Activated CD8-positive, alpha-beta T cell treated with anti-CD3 and anti-CD28 coated beads, Interleukin-2, amount 10 ng/mL, durations not matched to agents 7 days and 5 days (primary cell): ENCODE data around the gene ASB15. TPM values are rescaled to one million over a fixed set of nuclear protein-coding genes. Genes with fewer than 3 reads are reported as not detected.

Source experiments
- ATAC-seq: fragments of 150-1000 bp; cut with Tn5 transposase; one replicate; pipeline ENCODE4 v1.10.0; 2021; ENCODE audit warnings: moderate library complexity
- CTCF ChIA-PET: fragments of 350-600 bp; sonication (Branson Sonifier 250); formaldehyde crosslinking; loops from one replicate; lab custom pipeline; 2021; ENCODE audit warnings: antibody characterized with exemption; lab: Charles Lee
- POLR2A ChIA-PET: fragments of 350-600 bp; sonication (Branson Sonifier 250); formaldehyde crosslinking; loops from one replicate; lab custom pipeline; 2021; ENCODE audit warnings: antibody characterized with exemption; lab: Charles Lee
- DNase-seq: peaks from one replicate; pipeline ENCODE4 v3.0.0-alpha.2; 2020
- H3K27ac Mint-ChIP-seq: one replicate; pipeline ENCODE4 v1.8.0; 2021; ENCODE audit warnings: mild to moderate bottlenecking, mixed read lengths
- H3K27me3 Mint-ChIP-seq: one replicate; pipeline ENCODE4 v1.8.0; 2021; ENCODE audit warnings: low read depth, mixed read lengths
- H3K36me3 Mint-ChIP-seq: one replicate; pipeline ENCODE4 v1.8.0; 2021; ENCODE audit warnings: low read depth, mixed read lengths
- H3K4me1 Mint-ChIP-seq: one replicate; pipeline ENCODE4 v1.8.0; 2021; ENCODE audit warnings: low read depth, mixed read lengths
- H3K4me3 Mint-ChIP-seq: one replicate; pipeline ENCODE4 v1.8.0; 2021; ENCODE audit warnings: mild to moderate bottlenecking, mixed read lengths
- H3K9me3 Mint-ChIP-seq: one replicate; pipeline ENCODE4 v1.8.0; 2022; ENCODE audit warnings: mixed read lengths; ENCODE audit not compliant: insufficient read depth
- total RNA-seq, 2 experiments: library from RNA; stranded (reverse); gene quantifications; one replicate each; pipeline ENCODE4 v1.2.3, GENCODE V29; 2021

The ASB15 gene
- total RNA-seq, 2 experiments from 2014 or later, result not detected

DNA sequence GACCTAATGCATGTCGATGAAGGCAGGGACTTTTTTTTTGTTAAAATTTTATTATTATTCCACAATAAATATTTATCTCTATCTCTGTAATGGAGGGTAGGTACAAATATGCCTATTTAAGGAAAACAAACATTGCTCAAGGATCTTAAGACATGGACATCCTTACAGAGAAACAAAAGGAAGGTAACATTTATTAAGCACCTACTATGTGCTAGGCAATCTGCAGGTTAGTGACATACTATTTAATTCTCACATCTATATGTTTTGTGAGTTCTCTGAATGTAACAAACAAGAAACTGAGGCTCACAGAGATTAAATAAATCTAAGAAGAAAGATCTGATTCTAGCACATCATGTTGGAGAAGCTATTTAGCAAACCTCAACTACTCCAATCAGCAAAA is 86.1 kb downstream of the ASB15 start:
- H3K27ac Mint-ChIP-seq, result no peak overlapping the region
- DNase-seq, result no peak
- H3K4me1 Mint-ChIP-seq, result no peaks in the 10 kb centered on the region
- no peaks in the 10 kb centered on the region for H3K9me3 Mint-ChIP-seq
- CTCF ChIA-PET, result interaction anchor here (1.3 to 1.7 kb wide), 2 partner anchors 13 to 15 kb away, joined by 4 to 5 read pairs; no protein-coding TSS in a partner anchor
- no peak overlapping the region for H3K4me3 Mint-ChIP-seq
- ATAC-seq, result no peak
- H3K36me3 Mint-ChIP-seq, result peaks cover 22% of the 10 kb centered on the region
- POLR2A ChIA-PET, result no interaction called here
- H3K27me3 Mint-ChIP-seq, result no peaks in the 10 kb centered on the region

Other genes with a start within 250 kb of the ASB15 start
- not detected for gene IQUB, start 67.2 kb upstream of the ASB15 start, total RNA-seq
- 10 to 100 TPM; 50.2 to 50.9 TPM for gene NDUFA5, start 44.0 kb upstream of the ASB15 start, total RNA-seq
- not detected for gene LMOD2, start 54.0 kb downstream of the ASB15 start, total RNA-seq
- gene WASL, start 147.2 kb downstream of the ASB15 start, total RNA-seq, result 1 to 10 TPM; 7.5 to 7.6 TPM
- gene HYAL4, start 243.3 kb downstream of the ASB15 start, total RNA-seq, result not detected